Measurements from ENCODE around the gene MYO9A.

DNA sequence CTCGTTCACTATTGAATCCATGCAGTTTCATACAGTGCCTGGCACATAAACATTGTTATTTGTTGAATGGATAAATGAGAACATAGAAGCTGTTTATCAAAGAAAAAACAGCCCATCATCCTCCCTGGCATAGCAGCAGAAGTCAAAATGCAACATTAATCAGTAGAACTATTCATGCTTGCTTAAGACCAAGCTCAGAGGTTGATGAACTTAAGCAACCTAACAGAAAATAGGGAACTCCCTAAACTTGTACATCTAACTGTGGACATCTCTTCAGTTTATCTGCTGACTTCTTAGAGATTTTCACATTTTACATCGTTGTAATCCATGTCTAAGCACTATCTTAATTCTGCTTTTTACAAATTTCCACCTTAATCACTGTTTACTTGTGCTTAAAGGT, 29.5 kb upstream of the MYO9A start:
- TF ChIP-seq ZNF274 (IDR thresholded peaks at IDR 0.05; ENCODE audit: low read depth, low read length), result no peak
- no peak for TF ChIP-seq POLR2AphosphoS5 (IDR thresholded peaks at IDR 0.05; ENCODE audit: low read depth, low read length)
- no peak for TF ChIP-seq TCF7L2 (IDR thresholded peaks at IDR 0.05; ENCODE audit: borderline replicate concordance, extremely low read depth, insufficient read depth, insufficient read length)
- TF ChIP-seq, protein P1, sequence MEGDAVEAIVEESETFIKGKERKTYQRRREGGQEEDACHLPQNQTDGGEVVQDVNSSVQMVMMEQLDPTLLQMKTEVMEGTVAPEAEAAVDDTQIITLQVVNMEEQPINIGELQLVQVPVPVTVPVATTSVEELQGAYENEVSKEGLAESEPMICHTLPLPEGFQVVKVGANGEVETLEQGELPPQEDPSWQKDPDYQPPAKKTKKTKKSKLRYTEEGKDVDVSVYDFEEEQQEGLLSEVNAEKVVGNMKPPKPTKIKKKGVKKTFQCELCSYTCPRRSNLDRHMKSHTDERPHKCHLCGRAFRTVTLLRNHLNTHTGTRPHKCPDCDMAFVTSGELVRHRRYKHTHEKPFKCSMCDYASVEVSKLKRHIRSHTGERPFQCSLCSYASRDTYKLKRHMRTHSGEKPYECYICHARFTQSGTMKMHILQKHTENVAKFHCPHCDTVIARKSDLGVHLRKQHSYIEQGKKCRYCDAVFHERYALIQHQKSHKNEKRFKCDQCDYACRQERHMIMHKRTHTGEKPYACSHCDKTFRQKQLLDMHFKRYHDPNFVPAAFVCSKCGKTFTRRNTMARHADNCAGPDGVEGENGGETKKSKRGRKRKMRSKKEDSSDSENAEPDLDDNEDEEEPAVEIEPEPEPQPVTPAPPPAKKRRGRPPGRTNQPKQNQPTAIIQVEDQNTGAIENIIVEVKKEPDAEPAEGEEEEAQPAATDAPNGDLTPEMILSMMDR (IDR thresholded peaks at IDR 0.05 in 2 of 3, conservative IDR thresholded peaks at IDR 0.05 in 1 of 3; ENCODE audit: borderline replicate concordance in 1 of 3, insufficient read depth in 1 of 3, low read depth in 2 of 3, low read length in 2 of 3), result no peak
- no peak for TF ChIP-seq EZH2 (IDR thresholded peaks at IDR 0.05)
- TF ChIP-seq, protein P2, sequence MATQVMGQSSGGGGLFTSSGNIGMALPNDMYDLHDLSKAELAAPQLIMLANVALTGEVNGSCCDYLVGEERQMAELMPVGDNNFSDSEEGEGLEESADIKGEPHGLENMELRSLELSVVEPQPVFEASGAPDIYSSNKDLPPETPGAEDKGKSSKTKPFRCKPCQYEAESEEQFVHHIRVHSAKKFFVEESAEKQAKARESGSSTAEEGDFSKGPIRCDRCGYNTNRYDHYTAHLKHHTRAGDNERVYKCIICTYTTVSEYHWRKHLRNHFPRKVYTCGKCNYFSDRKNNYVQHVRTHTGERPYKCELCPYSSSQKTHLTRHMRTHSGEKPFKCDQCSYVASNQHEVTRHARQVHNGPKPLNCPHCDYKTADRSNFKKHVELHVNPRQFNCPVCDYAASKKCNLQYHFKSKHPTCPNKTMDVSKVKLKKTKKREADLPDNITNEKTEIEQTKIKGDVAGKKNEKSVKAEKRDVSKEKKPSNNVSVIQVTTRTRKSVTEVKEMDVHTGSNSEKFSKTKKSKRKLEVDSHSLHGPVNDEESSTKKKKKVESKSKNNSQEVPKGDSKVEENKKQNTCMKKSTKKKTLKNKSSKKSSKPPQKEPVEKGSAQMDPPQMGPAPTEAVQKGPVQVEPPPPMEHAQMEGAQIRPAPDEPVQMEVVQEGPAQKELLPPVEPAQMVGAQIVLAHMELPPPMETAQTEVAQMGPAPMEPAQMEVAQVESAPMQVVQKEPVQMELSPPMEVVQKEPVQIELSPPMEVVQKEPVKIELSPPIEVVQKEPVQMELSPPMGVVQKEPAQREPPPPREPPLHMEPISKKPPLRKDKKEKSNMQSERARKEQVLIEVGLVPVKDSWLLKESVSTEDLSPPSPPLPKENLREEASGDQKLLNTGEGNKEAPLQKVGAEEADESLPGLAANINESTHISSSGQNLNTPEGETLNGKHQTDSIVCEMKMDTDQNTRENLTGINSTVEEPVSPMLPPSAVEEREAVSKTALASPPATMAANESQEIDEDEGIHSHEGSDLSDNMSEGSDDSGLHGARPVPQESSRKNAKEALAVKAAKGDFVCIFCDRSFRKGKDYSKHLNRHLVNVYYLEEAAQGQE (IDR thresholded peaks at IDR 0.05; ENCODE audit: low read depth), result no peak
- no peak for TF ChIP-seq SIN3A (IDR thresholded peaks at IDR 0.05; ENCODE audit: low read depth)
- no peak for TF ChIP-seq ZFX (IDR thresholded peaks at IDR 0.05)
- no peak for TF ChIP-seq CEBPB (IDR thresholded peaks at IDR 0.05; ENCODE audit: low read depth)
- no peak for TF ChIP-seq EZH2phosphoT487 (IDR thresholded peaks at IDR 0.05; ENCODE audit: borderline replicate concordance)
- TF ChIP-seq POLR2A (IDR thresholded peaks at IDR 0.05; ENCODE audit: borderline replicate concordance, extremely low read depth, insufficient read depth, insufficient read length), result no peak
- no peak for TF ChIP-seq FOSL1 (IDR thresholded peaks at IDR 0.05; ENCODE audit: low read depth)
